GM18861 (cell line): Measurements from ENCODE around the gene MAST2.
"Not testable (repeated sequence)": the region's sequence is repeated elsewhere in the genome, so short reads cannot be mapped to it uniquely, and the experiment has no call there.

Experiments
- ATAC-seq: cut with Tn5 transposase; IDR thresholded peaks from one replicate; pipeline ENCODE4 v1.9.1; 2021; ENCODE audit not compliant: unreplicated experiment

The MAST2 gene

GRCh38 chr1:45930258-45931150 lies 127.1 kb downstream of the MAST2 start:
- no peak for ATAC-seq

- ATAC-seq: not testable (repeated sequence)
Measured at GRCh38 chr1:45932205-45932604, 128.8 kb downstream of the MAST2 start.

DNA sequence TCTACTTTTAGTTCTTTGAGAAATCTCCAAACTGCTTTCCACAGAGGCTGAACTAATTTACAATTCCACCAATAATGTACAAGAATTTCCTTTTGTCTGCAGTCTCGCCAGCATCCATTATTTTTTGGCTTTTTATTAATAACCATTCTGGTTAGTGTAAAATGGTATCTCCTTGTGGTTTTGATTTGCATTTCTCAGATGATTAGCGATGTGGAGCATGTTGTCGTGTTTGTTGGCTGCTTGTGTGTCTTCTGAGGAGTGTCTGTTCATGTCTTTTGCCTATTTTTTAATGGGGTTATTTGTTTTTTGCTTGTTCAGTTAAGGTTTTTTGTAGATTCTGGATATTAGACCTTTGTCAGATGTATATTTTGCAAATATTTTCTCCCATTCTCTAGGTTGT lies 131.5 kb downstream of the MAST2 start:
- no peak for ATAC-seq

DNA sequence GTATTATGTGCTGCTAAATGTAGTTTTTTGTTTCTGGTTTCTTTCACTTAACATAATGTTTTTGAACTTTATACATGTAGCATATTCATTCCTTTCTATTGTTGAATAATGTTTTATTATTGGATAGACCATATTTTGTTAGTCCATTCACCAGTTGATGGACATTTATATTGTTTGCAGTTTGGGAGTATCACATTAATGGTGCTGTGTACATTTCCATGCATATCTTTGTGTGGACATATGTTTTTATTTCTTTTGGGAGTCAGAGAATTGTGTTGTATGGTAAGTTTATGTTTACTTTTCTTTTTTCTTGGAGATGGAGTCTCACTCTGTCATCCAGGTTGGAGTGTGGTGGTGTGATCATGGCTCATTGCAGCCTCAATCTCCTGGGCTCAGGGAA lies 134.6 kb downstream of the MAST2 start:
- no peak for ATAC-seq

GRCh38 chr1:45942411-45942810 lies 139.0 kb downstream of the MAST2 start:
- ATAC-seq: no peak

DNA sequence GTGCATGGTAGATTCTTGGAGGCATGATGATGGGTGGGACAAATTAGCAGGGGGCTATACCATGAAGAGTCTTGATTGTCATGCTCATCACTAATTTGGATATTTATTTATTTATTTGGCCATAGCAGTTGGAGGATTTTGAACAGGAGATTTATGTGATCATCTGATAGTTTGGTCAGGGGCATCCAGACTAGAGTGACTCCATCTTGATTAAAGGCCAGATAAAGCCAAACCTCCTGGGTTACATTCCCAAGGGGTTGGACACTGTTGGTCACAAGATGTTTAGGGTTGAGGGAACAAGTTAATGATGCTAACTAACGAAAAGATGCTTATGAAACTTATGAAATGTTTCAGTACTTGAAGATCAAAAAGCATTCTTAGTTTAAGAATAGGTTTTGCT lies 139.8 kb downstream of the MAST2 start:
- ATAC-seq: no peak

DNA sequence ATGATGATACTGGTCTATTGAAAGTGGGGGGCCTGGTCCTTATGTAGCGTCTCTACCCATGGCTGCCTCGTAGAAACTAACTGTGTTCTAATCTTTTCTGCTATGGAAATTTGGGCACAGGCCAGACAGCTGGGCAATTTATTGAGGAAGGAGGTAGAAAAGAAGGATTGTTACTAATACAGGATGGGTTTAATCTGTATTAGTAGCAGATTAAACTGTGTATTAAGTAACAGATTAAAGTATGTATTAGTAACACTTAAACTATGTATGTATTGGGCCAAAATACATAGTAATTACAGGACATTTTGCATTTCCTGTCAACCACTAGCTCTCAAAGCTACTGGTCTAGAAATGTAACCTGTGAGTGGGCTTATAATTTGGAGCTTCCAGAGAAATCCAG lies 142.0 kb downstream of the MAST2 start:
- no peak for ATAC-seq

- not testable (repeated sequence) for ATAC-seq
Measured at GRCh38 chr1:45949462-45949861, 146.1 kb downstream of the MAST2 start.

DNA sequence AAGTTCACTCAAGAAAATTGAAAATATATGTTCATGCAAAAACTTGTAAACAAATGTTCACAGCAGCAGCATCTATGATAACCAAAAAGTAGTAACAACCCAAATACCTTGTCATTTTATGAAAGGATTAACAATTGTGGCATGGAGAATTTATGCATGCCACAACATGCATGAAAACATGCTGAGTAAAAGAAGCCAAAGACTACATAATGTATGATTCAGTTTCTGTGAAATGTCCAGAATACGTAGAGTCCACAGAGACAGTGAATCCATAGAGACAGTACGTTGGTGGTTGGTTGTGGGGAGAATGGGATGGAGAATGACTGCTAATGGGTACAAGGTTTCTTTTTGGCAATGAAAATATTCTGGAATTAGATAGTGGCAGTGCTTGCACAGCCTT lies 148.7 kb downstream of the MAST2 start:
- no peak for ATAC-seq

GRCh38 chr1:45953934-45954847 lies 150.8 kb downstream of the MAST2 start:
- ATAC-seq: no peak

GRCh38 chr1:45957684-45958083 lies 154.3 kb downstream of the MAST2 start:
- no peak for ATAC-seq

- no peak for ATAC-seq
Measured at GRCh38 chr1:45958317-45958716, 154.9 kb downstream of the MAST2 start.

- no peak for ATAC-seq
Measured at GRCh38 chr1:45960930-45961715, 157.7 kb downstream of the MAST2 start.

DNA sequence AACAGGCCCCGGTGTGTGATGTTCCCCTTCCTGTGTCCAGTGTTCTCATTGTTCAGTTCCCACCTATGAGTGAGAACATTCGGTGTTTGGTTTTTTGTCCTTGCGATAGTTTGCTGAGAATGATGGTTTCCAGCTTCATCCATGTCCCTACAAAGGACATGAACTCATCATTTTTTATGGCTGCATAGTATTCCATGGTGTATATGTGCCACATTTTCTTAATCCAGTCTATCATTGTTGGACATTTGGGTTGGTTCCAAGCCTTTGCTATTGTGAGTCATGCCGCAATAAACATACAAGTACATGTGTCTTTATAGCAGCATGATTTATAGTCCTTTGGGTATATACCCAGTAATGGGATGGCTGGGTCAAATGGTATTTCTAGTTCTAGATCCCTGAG lies 158.5 kb downstream of the MAST2 start:
- ATAC-seq: not testable (repeated sequence)

DNA sequence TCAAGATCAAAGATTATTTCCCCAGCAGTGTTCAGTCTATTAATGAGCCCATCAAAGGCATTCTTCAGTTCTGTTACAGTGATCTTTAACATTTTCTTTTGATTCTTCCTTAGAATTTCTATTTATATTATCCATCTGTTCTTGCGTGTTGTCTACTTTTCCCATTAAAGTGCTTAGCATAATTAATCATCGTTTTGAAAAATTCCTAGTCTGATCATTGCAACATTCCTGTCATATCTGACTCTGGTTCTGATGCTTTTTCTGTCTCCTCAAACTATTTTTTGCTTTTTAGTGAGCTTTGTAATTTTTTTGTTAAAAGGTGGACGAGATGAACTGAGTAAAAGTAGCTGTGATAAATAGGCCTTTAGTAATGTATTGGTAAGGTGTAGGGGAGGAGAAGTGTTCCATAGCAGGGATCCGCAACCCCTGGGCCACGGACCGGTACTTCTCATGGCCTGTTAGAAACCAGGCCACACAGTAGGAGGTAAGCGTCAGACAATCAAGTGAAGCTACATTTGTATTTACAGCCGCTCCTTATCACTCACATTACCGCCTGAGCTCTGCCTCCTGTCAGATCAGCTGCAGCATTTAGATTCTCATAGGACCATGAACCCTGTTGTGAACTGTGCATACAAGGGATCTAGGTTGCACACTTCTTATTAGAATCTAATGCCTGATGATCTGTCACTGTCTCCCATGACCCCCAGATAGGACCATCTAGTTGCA lies 165.7 kb downstream of the MAST2 start:
- ATAC-seq: no peak

DNA sequence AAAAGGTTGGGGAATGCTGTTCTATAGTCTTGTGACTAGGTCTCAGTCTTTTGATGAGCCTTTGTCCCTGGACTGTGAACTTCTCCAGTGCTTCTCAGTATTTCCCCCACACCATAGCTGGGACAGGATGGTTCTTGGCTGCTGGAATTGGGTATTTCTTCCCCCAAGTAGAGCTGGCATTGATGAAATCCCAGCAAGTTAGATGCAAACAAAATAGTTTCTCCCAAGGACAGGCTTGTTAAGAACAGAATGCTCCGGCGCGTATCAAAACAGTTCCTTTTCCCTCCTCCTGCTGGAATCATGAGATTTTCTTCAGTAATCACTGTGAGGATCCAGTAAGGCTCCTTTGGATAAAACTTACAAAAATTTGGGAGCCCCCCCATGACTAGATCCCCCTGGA lies 166.5 kb downstream of the MAST2 start:
- ATAC-seq: no peak

DNA sequence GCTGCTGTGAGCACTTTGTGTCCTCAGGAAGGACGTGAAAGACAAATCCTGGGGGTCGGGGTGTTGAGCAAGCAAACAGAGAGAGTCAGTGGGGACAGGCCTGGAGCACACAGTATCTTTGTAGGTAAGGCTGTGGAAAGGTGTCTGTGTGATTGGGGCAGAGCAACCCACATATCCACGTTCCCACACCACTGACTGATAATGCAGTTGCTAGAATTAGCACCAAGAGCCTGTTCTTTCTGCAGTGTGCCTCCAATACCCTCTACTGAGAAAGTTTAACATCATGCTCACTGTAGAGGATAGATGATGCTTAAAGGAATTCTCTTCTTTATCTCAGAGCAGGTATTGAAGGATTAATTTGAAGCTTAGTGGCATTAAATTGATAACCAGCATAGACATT lies 167.9 kb downstream of the MAST2 start:
- no peak for ATAC-seq

GRCh38 chr1:45971922-45972531 lies 168.6 kb downstream of the MAST2 start:
- ATAC-seq: no peak

- ATAC-seq: no peak
Measured at GRCh38 chr1:45972621-45973020, 169.2 kb downstream of the MAST2 start.

GRCh38 chr1:45973121-45973520 lies 169.7 kb downstream of the MAST2 start:
- no peak for ATAC-seq
